Coronary artery (tissue), 2 donors: ENCODE data around the gene NEMF.
"Not testable (repeated sequence)": the region's sequence is repeated elsewhere in the genome, so short reads cannot be mapped to it uniquely, and the experiment has no call there.

Experiments used
- DNase-seq: peaks from one replicate; pipeline ENCODE4 v3.0.0-alpha.2; 2017; ENCODE audit warnings: low spot score
- H3K27ac ChIP-seq, 2 donors: fragments of 200-600 bp; sonication (generic); one replicate each; pipeline ENCODE4 v1.5.1; 2016 to 2019
- H3K4me3 ChIP-seq: fragments of 200-600 bp; sonication (generic); 2 replicates; pipeline ENCODE4 v1.5.1; 2016; ENCODE audit warnings: mild to moderate bottlenecking, moderate library complexity
- TF ChIP-seq, protein P1 (sequence below): fragments of 200-600 bp; sonication (generic); IDR thresholded peaks from one replicate; pipeline ENCODE4 v1.5.1; 2019; ENCODE audit warnings: antibody characterized with exemption

NEMF gene

DNA sequence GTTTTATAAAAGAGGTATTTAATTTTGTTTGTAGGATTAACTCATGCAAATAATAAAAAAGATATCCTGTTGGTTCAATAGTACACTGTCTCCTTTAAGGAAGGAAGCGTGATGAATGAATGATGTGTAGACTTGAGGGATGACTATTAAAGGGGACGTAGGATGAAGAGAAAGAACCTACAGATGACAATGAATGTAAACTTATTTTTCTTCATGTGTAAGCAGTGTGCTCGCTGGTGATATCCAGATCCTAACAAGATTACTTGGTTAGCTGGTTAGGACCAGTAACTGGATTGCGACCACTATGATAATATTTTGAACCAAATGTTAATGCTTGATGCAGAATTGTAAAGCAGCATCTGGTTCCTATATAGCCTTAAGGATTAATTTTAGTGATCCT, 42.9 kb upstream of the NEMF start:
- no peak for DNase-seq
- Histone ChIP-seq H3K4me3 (peak overlapping the region; percentile 100), H3K27ac (peak overlapping the region in 1 of 2 donors; percentile 41)
- TF ChIP-seq, protein P1, sequence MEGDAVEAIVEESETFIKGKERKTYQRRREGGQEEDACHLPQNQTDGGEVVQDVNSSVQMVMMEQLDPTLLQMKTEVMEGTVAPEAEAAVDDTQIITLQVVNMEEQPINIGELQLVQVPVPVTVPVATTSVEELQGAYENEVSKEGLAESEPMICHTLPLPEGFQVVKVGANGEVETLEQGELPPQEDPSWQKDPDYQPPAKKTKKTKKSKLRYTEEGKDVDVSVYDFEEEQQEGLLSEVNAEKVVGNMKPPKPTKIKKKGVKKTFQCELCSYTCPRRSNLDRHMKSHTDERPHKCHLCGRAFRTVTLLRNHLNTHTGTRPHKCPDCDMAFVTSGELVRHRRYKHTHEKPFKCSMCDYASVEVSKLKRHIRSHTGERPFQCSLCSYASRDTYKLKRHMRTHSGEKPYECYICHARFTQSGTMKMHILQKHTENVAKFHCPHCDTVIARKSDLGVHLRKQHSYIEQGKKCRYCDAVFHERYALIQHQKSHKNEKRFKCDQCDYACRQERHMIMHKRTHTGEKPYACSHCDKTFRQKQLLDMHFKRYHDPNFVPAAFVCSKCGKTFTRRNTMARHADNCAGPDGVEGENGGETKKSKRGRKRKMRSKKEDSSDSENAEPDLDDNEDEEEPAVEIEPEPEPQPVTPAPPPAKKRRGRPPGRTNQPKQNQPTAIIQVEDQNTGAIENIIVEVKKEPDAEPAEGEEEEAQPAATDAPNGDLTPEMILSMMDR = no peak

DNA sequence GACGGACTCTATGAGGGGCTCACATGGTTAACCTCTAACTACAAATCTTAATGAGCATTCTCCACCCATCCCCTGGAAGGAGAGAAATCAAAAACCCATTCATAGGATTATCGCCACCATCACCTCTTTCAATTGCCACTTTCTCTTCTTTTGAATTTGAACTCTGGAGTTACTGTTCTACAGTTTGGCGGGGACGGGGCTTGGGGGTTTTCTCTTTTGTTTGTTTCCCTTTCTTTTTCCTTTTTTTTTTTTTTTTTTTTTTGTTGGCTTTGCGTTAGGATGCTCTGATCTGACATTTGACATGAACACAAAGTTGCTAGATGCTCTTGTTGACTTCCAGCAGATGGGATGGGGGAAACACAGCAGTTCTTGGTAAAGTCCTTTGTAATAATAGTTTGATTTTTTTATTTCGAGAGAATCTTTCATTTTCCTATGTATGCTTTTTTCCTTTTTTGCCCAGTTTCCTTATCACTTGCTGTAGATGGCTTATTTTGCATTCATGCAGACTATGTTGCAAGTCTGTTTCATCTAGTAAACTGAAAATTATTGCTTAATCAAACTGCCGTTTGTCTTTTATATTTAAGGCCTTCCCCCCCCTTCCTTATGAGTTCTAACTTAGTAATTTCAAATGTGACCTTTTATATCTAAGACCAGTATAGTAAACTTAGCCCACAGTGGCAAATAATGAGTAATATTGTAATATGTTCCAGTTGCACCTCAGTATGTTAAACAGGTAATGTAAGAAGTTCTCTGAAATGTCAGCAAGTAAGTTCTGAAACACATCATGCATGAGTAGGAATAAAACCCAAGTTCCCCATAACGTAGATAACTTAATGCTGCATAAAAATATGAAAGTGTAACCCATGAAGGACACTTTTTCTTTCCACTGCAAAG, 41.9 kb upstream of the NEMF start:
- not testable (repeated sequence) for DNase-seq
- Histone ChIP-seq H3K4me3 (peak overlapping the region; percentile 100), H3K27ac (peak overlapping the region; percentile 100)

DNA sequence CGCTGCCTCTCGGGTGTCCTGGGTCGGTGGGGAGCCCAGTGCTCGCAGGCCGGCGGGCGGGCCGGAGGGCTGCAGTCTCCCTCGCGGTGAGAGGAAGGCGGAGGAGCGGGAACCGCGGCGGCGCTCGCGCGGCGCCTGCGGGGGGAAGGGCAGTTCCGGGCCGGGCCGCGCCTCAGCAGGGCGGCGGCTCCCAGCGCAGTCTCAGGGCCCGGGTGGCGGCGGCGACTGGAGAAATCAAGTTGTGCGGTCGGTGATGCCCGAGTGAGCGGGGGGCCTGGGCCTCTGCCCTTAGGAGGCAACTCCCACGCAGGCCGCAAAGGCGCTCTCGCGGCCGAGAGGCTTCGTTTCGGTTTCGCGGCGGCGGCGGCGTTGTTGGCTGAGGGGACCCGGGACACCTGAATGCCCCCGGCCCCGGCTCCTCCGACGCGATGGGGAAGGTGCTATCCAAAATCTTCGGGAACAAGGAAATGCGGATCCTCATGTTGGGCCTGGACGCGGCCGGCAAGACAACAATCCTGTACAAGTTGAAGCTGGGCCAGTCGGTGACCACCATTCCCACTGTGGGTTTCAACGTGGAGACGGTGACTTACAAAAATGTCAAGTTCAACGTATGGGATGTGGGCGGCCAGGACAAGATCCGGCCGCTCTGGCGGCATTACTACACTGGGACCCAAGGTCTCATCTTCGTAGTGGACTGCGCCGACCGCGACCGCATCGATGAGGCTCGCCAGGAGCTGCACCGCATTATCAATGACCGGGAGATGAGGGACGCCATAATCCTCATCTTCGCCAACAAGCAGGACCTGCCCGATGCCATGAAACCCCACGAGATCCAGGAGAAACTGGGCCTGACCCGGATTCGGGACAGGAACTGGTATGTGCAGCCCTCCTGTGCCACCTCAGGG, 41.0 kb upstream of the NEMF start:
- no peak for DNase-seq
- H3K27ac ChIP-seq = peak overlapping the region; percentile 100
- TF ChIP-seq, protein P1 = no peak

DNA sequence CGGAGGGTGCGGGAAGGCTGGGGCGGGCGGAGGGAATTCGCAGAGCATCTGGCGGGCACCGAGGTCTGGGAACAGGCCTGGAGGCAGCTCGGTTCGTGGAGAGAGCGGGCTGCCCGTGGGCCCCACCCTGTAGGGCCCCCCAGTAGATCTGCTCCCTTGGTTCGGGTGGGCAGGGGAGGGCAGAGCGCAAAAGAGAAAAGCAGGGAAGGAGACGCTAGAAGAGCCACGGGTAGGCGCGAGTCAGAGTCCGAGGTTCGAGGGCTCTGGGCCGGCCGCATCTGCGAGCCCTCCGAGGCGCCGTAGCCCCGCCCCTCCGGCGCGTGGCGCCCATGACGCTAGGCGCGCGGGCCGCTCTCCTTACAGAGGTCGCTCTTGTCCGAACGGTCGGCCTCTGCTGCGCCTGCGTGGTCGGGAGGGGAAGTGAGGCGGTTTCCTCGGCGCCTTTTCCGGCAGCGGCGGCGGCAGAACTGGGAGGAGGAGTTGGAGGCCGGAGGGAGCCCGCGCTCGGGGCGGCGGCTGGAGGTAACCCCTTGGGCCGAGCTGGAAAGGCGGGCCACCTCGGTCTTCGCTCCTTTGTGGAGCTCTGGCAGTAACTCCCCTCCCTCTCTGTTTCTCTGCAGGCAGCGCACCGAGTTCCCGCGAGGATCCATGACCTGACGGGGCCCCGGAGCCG, 40.2 kb upstream of the NEMF start, which contains the start of gene ARF6:
TSS of gene ARF6 (plus strand) at position 447 of the 673 bp plus-strand sequence. CDS start 655 bp downstream, outside the sequence.
- peak within 1 kb of the TSS; percentile 100 for H3K27ac ChIP-seq
- TF ChIP-seq, protein P1 = no peak
- peak; percentile 99 for DNase-seq
- peak within 1 kb of the TSS; percentile 100 for H3K4me3 ChIP-seq

More for the DNA sequence above, 41.0 kb upstream of the NEMF start:
- H3K4me3 ChIP-seq = peak overlapping the region; percentile 100

DNA sequence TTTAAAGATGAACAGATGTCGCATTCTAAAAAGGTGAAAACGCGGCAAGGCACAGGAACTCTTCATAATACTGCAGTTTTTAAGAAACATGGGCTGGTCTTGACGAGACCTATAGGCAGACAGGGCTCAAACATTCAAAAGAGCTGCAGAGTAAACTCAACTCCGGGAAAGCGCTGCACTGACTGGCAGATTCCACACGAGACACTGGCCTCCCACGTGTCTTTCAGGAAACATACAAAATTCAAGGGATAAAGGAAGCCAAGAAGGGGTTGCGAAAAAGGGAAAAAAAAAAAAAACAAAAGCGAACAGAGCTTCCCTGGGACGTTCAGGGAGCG, 39.7 kb upstream of the NEMF start:
- TF ChIP-seq, protein P1 = no peak
- no peak for DNase-seq
- Histone ChIP-seq H3K27ac (peak overlapping the region; percentile 100), H3K4me3 (peak overlapping the region; percentile 100)

DNA sequence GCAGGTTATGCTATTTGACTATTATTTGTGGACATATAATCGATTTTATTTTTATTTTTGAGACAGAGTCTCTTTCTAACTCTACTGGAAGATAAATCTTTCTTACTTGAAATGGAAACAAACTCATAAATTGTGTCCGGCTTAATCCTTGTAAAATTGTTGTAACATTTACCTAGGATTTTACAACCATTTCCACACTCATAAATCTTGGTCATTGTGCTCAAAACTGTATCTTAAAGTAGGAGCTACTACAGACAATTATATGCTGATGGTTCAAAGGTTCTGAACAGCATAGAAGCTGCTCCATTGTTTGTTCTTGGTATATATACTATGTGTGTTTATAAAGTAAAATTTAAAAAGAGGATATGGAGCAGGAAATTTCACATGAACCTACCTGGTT, 35.7 kb upstream of the NEMF start:
- DNase-seq = no peak
- TF ChIP-seq, protein P1 = no peak
- H3K27ac ChIP-seq = no peak overlapping the region
- H3K4me3 ChIP-seq = no peak overlapping the region

DNA sequence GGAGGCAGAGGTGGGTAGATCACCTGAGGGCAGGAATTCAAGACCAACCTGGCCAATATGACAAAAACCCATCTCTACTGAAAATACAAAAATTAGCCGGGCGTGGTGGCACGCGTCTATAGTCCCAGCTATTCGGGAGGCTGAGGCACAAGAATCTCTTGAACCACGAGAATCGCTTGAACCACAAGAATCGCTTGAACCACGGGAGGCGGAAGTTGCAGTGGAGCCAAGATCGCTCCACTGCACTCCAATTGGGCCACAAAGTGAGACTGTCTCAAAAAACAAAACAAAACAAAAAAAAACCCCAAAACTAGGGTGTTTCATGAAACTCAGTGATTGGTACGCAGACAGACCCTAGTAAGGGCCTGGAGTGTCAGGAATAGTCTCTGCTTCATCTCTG, 33.9 kb upstream of the NEMF start:
- no peak for DNase-seq
- no peak overlapping the region for H3K4me3 ChIP-seq
- TF ChIP-seq, protein P1 = no peak
- no peak overlapping the region for H3K27ac ChIP-seq
